BLaER1 (cell line): ENCODE measurements around the gene DGKH.

Experiments
- H3K27ac ChIP-seq: shearing (Covaris generic); formaldehyde crosslinking; 2 replicates; pipeline ENCODE4 v1.8.1; 2022
- H3K27me3 ChIP-seq: shearing (Covaris generic); formaldehyde crosslinking; 2 replicates; pipeline ENCODE4 v1.8.1; 2022
- H3K36me3 ChIP-seq: shearing (Covaris generic); formaldehyde crosslinking; 2 replicates; pipeline ENCODE4 v1.8.1; 2022
- H3K4me1 ChIP-seq: shearing (Covaris generic); formaldehyde crosslinking; 2 replicates; pipeline ENCODE4 v1.8.1; 2022
- H3K4me2 ChIP-seq: shearing (Covaris generic); formaldehyde crosslinking; 2 replicates; pipeline ENCODE4 v1.8.1; 2022
- H3K4me3 ChIP-seq: shearing (Covaris generic); formaldehyde crosslinking; 2 replicates; pipeline ENCODE4 v1.8.1; 2022
- H3K9ac ChIP-seq: shearing (Covaris generic); formaldehyde crosslinking; 2 replicates; pipeline ENCODE4 v1.8.1; 2022
- H3K9me3 ChIP-seq: shearing (Covaris generic); formaldehyde crosslinking; 2 replicates; pipeline ENCODE4 v1.8.1; 2022
- H4K20me1 ChIP-seq: shearing (Covaris generic); formaldehyde crosslinking; 2 replicates; pipeline ENCODE4 v1.8.1; 2022
- Cebpa-rat ChIP-seq: shearing (Covaris generic); IDR thresholded peaks from 2 replicates; pipeline ENCODE4 v1.8.1; 2022

Gene DGKH

DNA sequence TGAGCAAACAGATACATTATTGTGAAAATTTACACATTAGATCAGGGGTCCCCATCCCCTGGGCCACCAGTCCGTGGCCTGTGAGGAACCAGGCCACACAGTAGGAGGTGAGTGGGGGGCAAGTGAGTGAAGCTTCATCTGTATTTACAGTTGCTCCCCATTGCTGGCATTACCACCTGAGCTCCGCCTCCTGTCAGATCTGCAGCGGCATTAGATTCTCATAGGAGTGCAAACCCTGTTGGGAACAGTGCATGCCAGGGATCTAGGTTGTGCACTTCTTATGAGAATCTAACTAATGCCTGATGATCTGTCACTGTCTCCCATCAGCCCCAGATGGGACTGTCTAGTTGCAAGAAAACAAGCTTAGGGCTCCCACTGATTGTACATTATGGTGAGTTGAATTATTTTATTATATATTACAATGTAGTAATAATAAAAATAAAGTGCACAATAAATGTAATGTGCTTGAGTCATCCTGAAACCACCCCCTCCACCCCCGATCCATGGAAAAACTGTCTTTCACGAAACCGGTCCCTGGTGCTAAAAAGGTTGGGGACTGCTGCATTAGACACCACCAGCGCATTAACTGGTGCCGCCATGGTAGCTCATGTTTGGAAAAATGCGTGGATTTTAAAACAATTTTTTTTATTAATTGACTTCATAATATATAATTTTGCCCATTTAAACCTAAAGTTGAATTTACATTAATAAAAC, 51.7 kb downstream of the DGKH start:
- Histone ChIP-seq H3K9ac (no peak overlapping the region), H3K4me3 (no peak overlapping the region), H4K20me1 (peaks cover 18% of the 10 kb centered on the region; the same call in 1 of the 2 replicates), H3K9me3 (peaks cover 32% of the 10 kb centered on the region), H3K27me3 (no peaks in the 10 kb centered on the region), H3K4me2 (no peak overlapping the region), H3K4me1 (no peaks in the 10 kb centered on the region), H3K36me3 (peaks cover 41% of the 10 kb centered on the region), H3K27ac (no peak overlapping the region)
- no peak for TF ChIP-seq Cebpa-rat

- Histone ChIP-seq H3K4me1 (no peaks in the 10 kb centered on the region), H4K20me1 (peaks cover 24% of the 10 kb centered on the region; the same call in 1 of the 2 replicates), H3K4me2 (no peak overlapping the region), H3K27ac (no peak overlapping the region), H3K27me3 (no peaks in the 10 kb centered on the region), H3K36me3 (peaks cover 41% of the 10 kb centered on the region), H3K9ac (no peak overlapping the region), H3K9me3 (peaks cover 31% of the 10 kb centered on the region), H3K4me3 (no peak overlapping the region)
- no peak for TF ChIP-seq Cebpa-rat
Measured at GRCh38 chr13:42100960-42101359, 52.5 kb downstream of the DGKH start.

DNA sequence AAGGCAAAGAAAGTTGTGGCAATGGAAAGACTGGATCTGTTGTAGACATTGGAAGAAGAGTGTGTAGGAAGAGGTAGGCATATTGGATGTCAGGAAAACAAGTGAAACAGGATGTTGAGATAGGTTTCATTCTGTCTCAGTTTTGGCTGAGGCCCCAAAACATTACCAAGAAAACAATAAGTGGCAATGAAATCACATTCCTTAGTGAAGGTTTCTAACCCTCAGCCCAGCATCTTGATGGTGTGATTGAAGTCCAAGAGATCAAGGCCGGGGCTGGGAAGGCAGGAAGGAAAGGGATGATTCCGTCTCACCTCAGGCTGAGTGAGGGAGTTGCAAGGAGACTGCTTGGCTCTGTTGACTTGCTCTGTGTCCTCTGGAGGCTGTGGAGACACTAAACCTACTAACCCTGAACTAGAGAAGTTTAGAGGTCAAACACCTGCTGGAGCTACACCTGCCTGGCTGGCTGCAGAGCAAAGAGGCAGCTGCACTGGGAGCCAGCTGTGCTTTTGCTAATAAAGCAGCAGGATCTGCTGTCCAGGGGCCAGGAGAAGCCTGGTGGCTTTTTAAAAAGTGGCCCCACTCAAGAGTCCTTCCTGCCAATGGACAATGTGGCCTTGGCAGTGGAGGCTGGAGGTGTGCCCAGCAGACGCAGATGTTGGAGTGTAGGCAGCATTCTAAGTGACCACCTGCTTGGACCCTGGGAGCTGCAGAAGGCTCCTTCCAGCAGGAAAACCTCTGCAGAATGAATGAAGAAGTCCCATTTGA, 53.6 kb downstream of the DGKH start:
- H3K27ac ChIP-seq = no peak overlapping the region
- H3K27me3 ChIP-seq = no peaks in the 10 kb centered on the region
- TF ChIP-seq Cebpa-rat = no peak
- peaks cover 25% of the 10 kb centered on the region; the same call in 1 of the 2 replicates for H4K20me1 ChIP-seq
- no peak overlapping the region for H3K9ac ChIP-seq
- H3K4me1 ChIP-seq = no peaks in the 10 kb centered on the region
- H3K9me3 ChIP-seq = peaks cover 24% of the 10 kb centered on the region
- no peak overlapping the region for H3K4me2 ChIP-seq
- H3K4me3 ChIP-seq = no peak overlapping the region
- H3K36me3 ChIP-seq = peaks cover 30% of the 10 kb centered on the region

GRCh38 chr13:42102961-42103865, 54.8 kb downstream of the DGKH start:
- Histone ChIP-seq H3K27me3 (no peaks in the 10 kb centered on the region), H3K4me3 (no peak overlapping the region), H3K4me2 (no peak overlapping the region), H3K4me1 (no peaks in the 10 kb centered on the region), H3K9me3 (peaks cover 24% of the 10 kb centered on the region), H3K36me3 (peaks cover 28% of the 10 kb centered on the region), H4K20me1 (peaks cover 37% of the 10 kb centered on the region), H3K27ac (no peak overlapping the region), H3K9ac (no peak overlapping the region)
- TF ChIP-seq Cebpa-rat = no peak

GRCh38 chr13:42106998-42107397, 58.5 kb downstream of the DGKH start:
- Histone ChIP-seq H3K9ac (no peak overlapping the region), H3K9me3 (peaks cover 20% of the 10 kb centered on the region)

DNA sequence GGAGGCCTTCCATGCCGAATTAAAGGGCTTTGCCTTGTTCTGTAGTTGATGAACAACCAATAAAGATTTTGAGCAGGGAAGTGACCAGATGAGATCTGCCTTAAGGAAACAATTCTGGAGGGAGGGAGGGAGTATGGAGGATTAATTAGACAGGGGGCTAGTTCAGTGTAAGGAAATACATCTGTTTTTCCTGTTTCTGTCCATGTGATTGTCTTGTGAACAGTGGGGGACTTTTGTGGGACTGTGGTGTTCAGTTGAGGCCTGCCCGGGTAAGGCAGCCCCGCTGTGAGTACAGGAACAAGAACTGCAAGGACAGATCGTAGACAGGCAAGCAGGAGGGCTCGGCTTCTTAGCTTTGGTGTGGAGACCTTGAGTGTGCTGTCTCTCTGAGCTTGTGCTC, 59.0 kb downstream of the DGKH start:
- Histone ChIP-seq H3K4me1 (peaks cover 8% of the 10 kb centered on the region), H3K9ac (no peak overlapping the region), H3K27ac (no peak overlapping the region), H3K9me3 (peaks cover 16% of the 10 kb centered on the region), H4K20me1 (peaks cover 70% of the 10 kb centered on the region), H3K27me3 (no peaks in the 10 kb centered on the region), H3K4me3 (no peak overlapping the region), H3K36me3 (peaks cover 21% of the 10 kb centered on the region), H3K4me2 (no peak overlapping the region)
- TF ChIP-seq Cebpa-rat = no peak

More at GRCh38 chr13:42106998-42107397, 58.5 kb downstream of the DGKH start:
- TF ChIP-seq Cebpa-rat = no peak
- Histone ChIP-seq H3K4me2 (no peak overlapping the region), H3K27me3 (no peaks in the 10 kb centered on the region), H3K4me3 (no peak overlapping the region), H3K27ac (no peak overlapping the region), H3K4me1 (peaks cover 6% of the 10 kb centered on the region), H3K36me3 (peaks cover 26% of the 10 kb centered on the region), H4K20me1 (peaks cover 70% of the 10 kb centered on the region)

DNA sequence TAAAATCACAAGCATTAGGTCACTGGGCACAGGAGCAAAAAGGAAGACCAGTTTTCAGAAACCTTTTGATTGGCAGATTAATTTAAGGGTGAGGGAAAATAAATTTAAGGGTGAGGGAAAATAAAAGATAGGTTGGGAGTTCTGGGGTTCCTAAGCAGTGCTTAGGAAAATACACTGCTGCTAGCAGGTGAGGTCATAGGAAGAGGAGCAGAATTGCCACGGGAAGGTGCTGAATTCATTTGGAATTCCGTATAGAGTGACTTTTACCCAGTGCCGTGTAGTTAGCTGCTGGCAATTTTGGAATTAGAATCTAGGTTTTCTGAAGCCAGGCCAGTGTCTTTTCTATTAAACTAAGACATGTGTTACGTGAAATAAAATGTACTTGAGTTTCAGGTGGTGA, 59.8 kb downstream of the DGKH start:
- no peak for TF ChIP-seq Cebpa-rat

GRCh38 chr13:42109957-42110356, 61.5 kb downstream of the DGKH start:
- no peak overlapping the region for H3K4me3 ChIP-seq
- H3K9ac ChIP-seq = no peak overlapping the region
- H3K36me3 ChIP-seq = no peaks in the 10 kb centered on the region
- H3K4me1 ChIP-seq = peaks cover 24% of the 10 kb centered on the region
- no peak overlapping the region for H3K27ac ChIP-seq
- H3K27me3 ChIP-seq = no peaks in the 10 kb centered on the region
- TF ChIP-seq Cebpa-rat = no peak
- no peak overlapping the region for H3K4me2 ChIP-seq
- peaks cover 81% of the 10 kb centered on the region for H4K20me1 ChIP-seq
- no peaks in the 10 kb centered on the region for H3K9me3 ChIP-seq

More for the DNA sequence above, 59.8 kb downstream of the DGKH start:
- Histone ChIP-seq H4K20me1 (peaks cover 73% of the 10 kb centered on the region), H3K27me3 (no peaks in the 10 kb centered on the region), H3K9ac (no peak overlapping the region), H3K9me3 (peaks cover 13% of the 10 kb centered on the region), H3K4me1 (peaks cover 16% of the 10 kb centered on the region), H3K4me2 (no peak overlapping the region), H3K36me3 (peaks cover 13% of the 10 kb centered on the region; the same call in 1 of the 2 replicates), H3K4me3 (no peak overlapping the region), H3K27ac (no peak overlapping the region)

DNA sequence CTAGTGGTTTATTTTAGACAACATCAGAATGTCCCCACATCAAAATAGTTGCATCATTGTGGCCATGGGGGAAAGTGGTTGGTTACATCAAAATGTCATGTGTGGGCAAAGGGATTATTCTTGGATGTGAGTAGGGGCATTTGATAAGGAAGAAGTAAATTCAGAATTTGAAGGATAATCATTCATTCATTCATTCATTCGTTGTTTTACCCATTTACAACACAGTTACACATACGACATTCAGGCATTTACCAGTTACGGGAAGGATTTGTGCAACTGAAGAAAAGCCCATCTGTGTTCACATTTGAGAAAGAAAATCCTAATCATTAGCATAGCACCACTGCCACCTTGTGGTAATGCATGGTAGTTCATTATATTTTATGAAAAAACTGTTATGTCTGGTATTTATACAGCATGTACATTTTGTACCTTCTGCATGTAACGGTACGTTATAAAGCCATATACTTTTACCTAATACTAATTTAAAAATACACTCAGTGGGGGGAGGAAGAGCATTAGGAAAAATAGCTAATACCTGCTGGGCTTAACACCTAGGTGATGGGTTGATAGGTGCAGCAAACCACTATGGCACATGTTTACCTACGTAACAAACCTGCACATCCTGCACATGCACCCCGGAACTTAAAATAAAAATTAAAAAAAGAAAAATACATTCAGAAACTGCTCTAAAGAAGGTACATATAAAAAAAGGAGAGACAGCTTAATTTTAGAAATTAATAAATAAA, 62.1 kb downstream of the DGKH start:
- Histone ChIP-seq H4K20me1 (peaks cover 79% of the 10 kb centered on the region), H3K9me3 (no peaks in the 10 kb centered on the region), H3K36me3 (no peaks in the 10 kb centered on the region), H3K9ac (no peak overlapping the region), H3K4me3 (no peak overlapping the region), H3K4me2 (no peak overlapping the region; the same call in 1 of the 2 replicates), H3K4me1 (peaks cover 24% of the 10 kb centered on the region), H3K27ac (no peak overlapping the region), H3K27me3 (no peaks in the 10 kb centered on the region)
- TF ChIP-seq Cebpa-rat = no peak
